GM12878 (cell line): ENCODE measurements around the gene PCBD2. TPM values are rescaled to one million over a fixed set of nuclear protein-coding genes. Genes with fewer than 3 reads are reported as not detected.

Source experiments
- ATAC-seq: fragments of 200-7000 bp; cut with Tn5 transposase; 3 replicates; pipeline ENCODE4 v1.9.1; 2020; ENCODE audit warnings: mild to moderate bottlenecking, moderate library complexity
- Bru-seq: library from RNA; stranded (reverse); fragments of 400-500 nt; gene quantifications from one replicate; lab custom pipeline; 2021; lab: Mats Ljungman, UMichigan
- BruChase-seq, 2 experiments: library from RNA; stranded (reverse); fragments of 400-500 nt; gene quantifications; one replicate each; lab custom pipeline; 2021; lab: Mats Ljungman, UMichigan
- BruUV-seq: library from RNA; stranded (reverse); fragments of 400-500 nt; replicated peaks from 2 replicates; lab custom pipeline; 2021; lab: Mats Ljungman, UMichigan
- CTCF ChIA-PET: fragments of 300-600 bp; sonication (Branson Sonifier 250); formaldehyde crosslinking; extraction: SDS; loops from one replicate; lab custom pipeline; 2021; ENCODE audit warnings: inconsistent platforms; lab: Yijun Ruan, JAX
- POLR2A ChIA-PET: fragments of 350-600 bp; formaldehyde crosslinking; extraction: SDS; loops from one replicate; lab custom pipeline; 2021; ENCODE audit warnings: inconsistent platforms; lab: Charles Lee
- RAD21 ChIA-PET: fragments of 300-600 bp; sonication (Branson Sonifier 250); formaldehyde crosslinking; loops from one replicate; lab custom pipeline; 2023; ENCODE audit warnings: antibody characterized with exemption; ENCODE audit not compliant: unreplicated experiment; lab: Charles Lee
- SMC1A ChIA-PET: fragments of 300-600 bp; sonication (Branson Sonifier 250); formaldehyde crosslinking; loops from one replicate; lab custom pipeline; 2023; ENCODE audit not compliant: unreplicated experiment, uncharacterized antibody; lab: Charles Lee
- DNase-seq: peaks from one replicate; pipeline ENCODE4 v3.0.0-alpha.2; 2011; ENCODE audit warnings: low read depth, low spot score
- FAIRE-seq: peaks from 3 replicates; lab custom pipeline; 2011; peaks lifted over from hg19 to GRCh38; lab: Jason Lieb, UNC
- H2AFZ ChIP-seq: 2 replicates; pipeline ENCODE4 v1.6.0; 2011; ENCODE audit warnings: low read depth, low read length, control low read depth; ENCODE audit not compliant: control insufficient read depth
- H3K27ac ChIP-seq: 2 replicates; pipeline ENCODE4 v1.5.1; 2011; ENCODE audit warnings: control low read depth; ENCODE audit not compliant: control insufficient read depth, insufficient read depth
- H3K27me3 ChIP-seq, 2 experiments: replicated peaks in 1 of 2; 2 replicates each; pipeline versions ENCODE4 v1.6.0 to v1.6.1; 2011; ENCODE audit warnings: low read length in 1 of 2; ENCODE audit not compliant: control insufficient read depth in 2 of 2, insufficient read depth in 2 of 2
- H3K36me3 ChIP-seq, 2 experiments: 2 replicates each; pipeline ENCODE4 v1.5.1; 2011; ENCODE audit warnings: low read length in 1 of 2; ENCODE audit not compliant: control insufficient read depth in 2 of 2, insufficient read depth in 2 of 2
- H3K4me1 ChIP-seq: 2 replicates; pipeline ENCODE4 v1.6.1; 2011; ENCODE audit warnings: mild to moderate bottlenecking, low read length, moderate library complexity, mixed read lengths; ENCODE audit not compliant: control insufficient read depth, insufficient read depth
- H3K4me2 ChIP-seq: 2 replicates; pipeline ENCODE4 v1.6.0; 2011; ENCODE audit warnings: control low read depth; ENCODE audit not compliant: control insufficient read depth, insufficient read depth
- H3K4me3 ChIP-seq: fragments of 200-600 bp; sonication (generic); 2 replicates; pipeline ENCODE4 v1.5.1; 2016
- H3K79me2 ChIP-seq: 2 replicates; pipeline ENCODE4 v1.6.0; 2011; ENCODE audit warnings: low read length; ENCODE audit not compliant: control insufficient read depth, insufficient read depth
- H3K9ac ChIP-seq: 2 replicates; pipeline ENCODE4 v1.8.0; 2011; ENCODE audit warnings: low read length, control low read depth, mixed read lengths; ENCODE audit not compliant: control insufficient read depth, insufficient read depth
- H3K9me3 ChIP-seq: replicated peaks from 3 replicates; pipeline ENCODE4 v1.5.1; 2011; ENCODE audit warnings: mild to moderate bottlenecking, low read length; ENCODE audit not compliant: control insufficient read depth, insufficient read depth
- H4K20me1 ChIP-seq: 2 replicates; pipeline ENCODE4 v1.6.0; 2011; ENCODE audit not compliant: control insufficient read depth, insufficient read depth
- BACH1 ChIP-seq: fragments of 450-650 bp; IDR thresholded peaks from 2 replicates; pipeline ENCODE4 v1.6.1; 2017; ENCODE audit warnings: mild to moderate bottlenecking, borderline replicate concordance
- DPF2 ChIP-seq: fragments of 450-650 bp; IDR thresholded peaks from 2 replicates; pipeline ENCODE4 v1.6.1; 2017; ENCODE audit warnings: mild to moderate bottlenecking
- E2F8 ChIP-seq: fragments of 450-650 bp; IDR thresholded peaks from 2 replicates; pipeline ENCODE4 v1.6.1; 2018; ENCODE audit warnings: mild to moderate bottlenecking, low read depth, moderate library complexity; ENCODE audit not compliant: partially characterized antibody
- MAX ChIP-seq: IDR thresholded peaks from 2 replicates; pipeline ENCODE4 v1.6.1; 2012; ENCODE audit warnings: low read depth, low read length, improper control_type of control experiment
- SMAD1 ChIP-seq: fragments of 450-650 bp; IDR thresholded peaks from 2 replicates; pipeline ENCODE4 v1.6.1; 2018; ENCODE audit warnings: mild to moderate bottlenecking, low read depth; ENCODE audit not compliant: partially characterized antibody
- SRF ChIP-seq, 2 experiments: IDR thresholded peaks; 2 replicates each; pipeline ENCODE4 v1.6.1; 2011; ENCODE audit warnings: low read depth in 2 of 2, low read length in 2 of 2, mild to moderate bottlenecking in 1 of 2, moderate library complexity in 1 of 2
- TCF7 ChIP-seq: IDR thresholded peaks from 2 replicates; pipeline ENCODE4 v1.6.1; 2014; ENCODE audit warnings: antibody characterized with exemption, borderline replicate concordance
- ZNF592 ChIP-seq: fragments of 450-650 bp; IDR thresholded peaks from 2 replicates; pipeline ENCODE4 v1.6.1; 2017; ENCODE audit warnings: mild to moderate bottlenecking, moderate library complexity
- ZSCAN29 ChIP-seq: fragments of 450-650 bp; IDR thresholded peaks from 2 replicates; pipeline ENCODE4 v1.6.1; 2017; ENCODE audit warnings: mild to moderate bottlenecking, moderate library complexity
- WGBS: methylation state at CpG from one replicate; pipeline ENCODE4 v1.1.6; 2016; ENCODE audit warnings: low lambda C conversion rate; ENCODE audit not compliant: insufficient replicate concordance, insufficient coverage; ENCODE audit errors: missing lambda C conversion rate; 5-methylcytosine and 5-hydroxymethylcytosine counted together
- in situ Hi-C: fragments of 300-500 bp; cut with MboI; formaldehyde crosslinking; loops from 9 replicates; pipeline ENCODE4 v1.14.3; 2018; ENCODE audit warnings: mixed read lengths
- intact Hi-C: fragments of 100-400 bp; cut with micrococcal nuclease; formaldehyde crosslinking; loops from one replicate; pipeline ENCODE4 v1.14.2; 2022; ENCODE audit not compliant: unreplicated experiment
- long read RNA-seq, 2 experiments: library from polyadenylated mRNA; unstranded; transcript quantifications; one replicate each; pipeline ENCODE4 v2.0.0, GENCODE V29; 2019 to 2020
- polyA minus RNA-seq, 3 experiments: library from RNA; depleted of rRNA, polyadenylated mRNA; stranded (reverse); fragments of >200 nt; gene quantifications; 2 replicates each; pipeline ENCODE4 v1.2.3, GENCODE V29; 2011
- polyA plus RNA-seq, 11 experiments: library from polyadenylated mRNA; depleted of rRNA in 4 of 11; unstranded in 6 of 11; stranded (reverse) in 5 of 11; fragments of >200 nt; fragmentation: Nextera tagmentation in 4 of 11; fragmentation: Illumina TruSeq in 1 of 11; extraction: Ambion mirVana in 4 of 11; extraction: Trizol in 1 of 11; gene quantifications; 1 replicate in 1 of 11; 2 replicates in 10 of 11; pipeline versions ENCODE4 v1.2.1 to v1.2.3, GENCODE V29; 2011 to 2016; ENCODE audit warnings: inconsistent platforms in 2 of 11, missing spikeins in 2 of 11, low read depth in 1 of 11
- total RNA-seq, 4 experiments: library from RNA; depleted of rRNA in 3 of 4; stranded (reverse); fragments of >200 nt in 3 of 4; fragmentation: Illumina TruSeq in 1 of 4; extraction: Trizol in 1 of 4; gene quantifications; 2 replicates each; pipeline versions ENCODE4 v1.2.1 to v1.2.3, GENCODE V29; 2013 to 2021

Gene PCBD2
- 5.3 and 9.1 TPM in 2 replicates for total RNA-seq (2013; cell fraction: nucleolus; rRNA removed)
- total RNA-seq (2014; rRNA removed) (6.6 and 7.5 TPM in 2 replicates), total RNA-seq (2014; rRNA removed; fragmentation: Illumina TruSeq; extraction: Trizol) (4.8 and 5.7 TPM in 2 replicates), total RNA-seq (2021) (6.0 and 7.4 TPM in 2 replicates), polyA plus RNA-seq (2011; rRNA removed) (6.8 and 8.3 TPM in 2 replicates), polyA plus RNA-seq (2014; fragmentation: Illumina TruSeq; extraction: Trizol) (5.4 and 7.0 TPM in 2 replicates), polyA plus RNA-seq (2014; fragmentation: Nextera tagmentation; extraction: Ambion mirVana) (1 to 10 TPM; 6.7 to 7.0 TPM), polyA plus RNA-seq (2014; rRNA removed) (4.3 and 6.5 TPM in 2 replicates), polyA plus RNA-seq (2016; fragmentation: Nextera tagmentation; extraction: Ambion mirVana) (10 to 100 TPM; 10.8 to 13.6 TPM), polyA minus RNA-seq (2011; rRNA and poly(A)+ RNA removed) (2.3 and 2.8 TPM in 2 replicates), Bru-seq, nascent RNA (percentile 60 among the genes with signal in this experiment), BruChase-seq, experiment 1, labeled RNA remaining after a 6-hour chase (percentile 66 among the genes with signal in this experiment), BruChase-seq, experiment 2, labeled RNA remaining after a 2-hour chase (percentile 69 among the genes with signal in this experiment)
- 3.2 TPM for polyA plus RNA-seq (2011; ENCODE audit: low read depth)
- polyA plus RNA-seq (2011; cell fraction: cytosol; rRNA removed): 4.1 and 4.8 TPM in 2 replicates
- polyA plus RNA-seq (2011; cell fraction: nucleus; rRNA removed): 2.6 and 3.7 TPM in 2 replicates
- 4.5 and 4.6 TPM in 2 replicates for polyA plus RNA-seq (2012)
- 1.7 and 2.7 TPM in 2 replicates for polyA minus RNA-seq (2011; cell fraction: cytosol; rRNA and poly(A)+ RNA removed)
- polyA minus RNA-seq (2011; cell fraction: nucleus; rRNA and poly(A)+ RNA removed): 1.6 and 2.7 TPM in 2 replicates
- long read RNA-seq, experiment 1, transcript PCBD2-201 (4 exons, 1,223 nt): major isoform, 5 of 6 reads
- long read RNA-seq, experiment 1, partial matches to known transcripts: 1 of 6 reads
- long read RNA-seq, experiment 1, other reads (novel, unspliced or antisense): 0 of 6 reads
- long read RNA-seq, experiment 2, transcript PCBD2-201 (4 exons, 1,223 nt): major isoform, 11 of 18 reads
- long read RNA-seq, experiment 2, partial matches to known transcripts: 0 of 18 reads
- long read RNA-seq, experiment 2, other reads (novel, unspliced or antisense): 7 of 18 reads

GRCh38 chr5:134904610-134905245, at the start of gene PCBD2:
TSS of gene PCBD2 (plus strand) at chr5:134905131. CDS start at chr5:134905140, 9 bp downstream.
- Histone ChIP-seq H3K79me2 (peaks cover 5% of the 10 kb centered on the region), H3K27ac (peak within 1 kb of the TSS; percentile 91), H2AFZ (peak within 1 kb of the TSS; percentile 79), H3K36me3 (peaks cover 0 to under 1% of the 10 kb centered on the region in 2 experiments; a peak in 1 of 4 replicates), H4K20me1 (no peaks in the 10 kb centered on the region), H3K9ac (peak within 1 kb of the TSS; percentile 84), H3K9me3 (no peaks in the 10 kb centered on the region), H3K4me3 (peak within 1 kb of the TSS; percentile 83), H3K4me1 (peaks cover 24% of the 10 kb centered on the region), H3K27me3 (no peaks in the 10 kb centered on the region), H3K4me2 (peak within 1 kb of the TSS; percentile 77)
- DNase-seq (peak; percentile 73), ATAC-seq (peak; percentile 88), FAIRE-seq (no peak)
- in situ Hi-C loops (loop anchor here (5.0 kb wide), 1 partner anchor 167 kb away; the partner anchor contains the start of gene CAMLG), intact Hi-C loops (loop anchor here (1.0 to 10.0 kb wide), 5 partner anchors 30 to 320 kb away; partner anchors contain the start of genes CAMLG and TXNDC15)
- under 1% methylated on average over 78 of the region's 84 CpGs for WGBS
- SMC1A ChIA-PET: interaction anchor here (0.9 to 1.9 kb wide), 12 partner anchors 13 to 168 kb away, joined by 3 to 11 read pairs (median 4); partner anchors contain the start of genes C5orf24, CAMLG and TXNDC15
- POLR2A ChIA-PET: interaction anchor here (0.5 to 3.8 kb wide), 14 partner anchors 28 to 493 kb away, joined by 3 to 22 read pairs (median 4); partner anchors contain the start of genes C5orf24, CAMLG, CDKN2AIPNL and DDX46
- RAD21 ChIA-PET: interaction anchor here (0.6 to 3.0 kb wide), 18 partner anchors 28 to 439 kb away, joined by 3 to 16 read pairs (median 6); partner anchors contain the start of genes C5orf24, CAMLG, DDX46 and TXNDC15
- BruUV-seq: no TSS peak
- CTCF ChIA-PET: interaction anchor here (0.6 to 3.2 kb wide), 28 partner anchors 8 to 533 kb away, joined by 3 to 43 read pairs (median 4); partner anchors contain the start of genes C5orf24, CAMLG, DDX46 and UBE2B
- TF ChIP-seq SRF (IDR thresholded peaks at IDR 0.05; ENCODE audit: low read depth in 2 of 2, low read length in 2 of 2): peak in 1 of 2 experiments; percentile 52; a peak in 1 of 4 replicates
- TF ChIP-seq SMAD1: no peak
- peak; percentile 88 for TF ChIP-seq BACH1
- TF ChIP-seq ZSCAN29: 0 out of 2 replicates have a peak, but pooled peaks have one; percentile 24
- TF ChIP-seq E2F8: no peak
- TF ChIP-seq ZNF592: peak; percentile 53
- TF ChIP-seq MAX: peak; percentile 87
- peak; percentile 96 for TF ChIP-seq DPF2
- TF ChIP-seq TCF7: 0 out of 2 replicates have a peak, but pooled peaks have one; percentile 7
